GM12878 (cell line): ENCODE measurements around the gene TNFSF4. TPM values are rescaled to one million over a fixed set of nuclear protein-coding genes. Genes with fewer than 3 reads are reported as not detected.

Experiments used
- ATAC-seq: fragments of 200-7000 bp; cut with Tn5 transposase; 3 replicates; pipeline ENCODE4 v1.9.1; 2020; ENCODE audit warnings: mild to moderate bottlenecking, moderate library complexity
- BruUV-seq: library from RNA; stranded (reverse); fragments of 400-500 nt; replicated peaks from 2 replicates; lab custom pipeline; 2021; lab: Mats Ljungman, UMichigan
- CTCF ChIA-PET: fragments of 300-600 bp; sonication (Branson Sonifier 250); formaldehyde crosslinking; extraction: SDS; loops from one replicate; lab custom pipeline; 2021; ENCODE audit warnings: inconsistent platforms; lab: Yijun Ruan, JAX
- POLR2A ChIA-PET: fragments of 350-600 bp; formaldehyde crosslinking; extraction: SDS; loops from one replicate; lab custom pipeline; 2021; ENCODE audit warnings: inconsistent platforms; lab: Charles Lee
- RAD21 ChIA-PET: fragments of 300-600 bp; sonication (Branson Sonifier 250); formaldehyde crosslinking; loops from one replicate; lab custom pipeline; 2023; ENCODE audit warnings: antibody characterized with exemption; ENCODE audit not compliant: unreplicated experiment; lab: Charles Lee
- SMC1A ChIA-PET: fragments of 300-600 bp; sonication (Branson Sonifier 250); formaldehyde crosslinking; loops from one replicate; lab custom pipeline; 2023; ENCODE audit not compliant: unreplicated experiment, uncharacterized antibody; lab: Charles Lee
- DNase-seq: peaks from one replicate; pipeline ENCODE4 v3.0.0-alpha.2; 2011; ENCODE audit warnings: low read depth, low spot score
- FAIRE-seq: peaks from 3 replicates; lab custom pipeline; 2011; peaks lifted over from hg19 to GRCh38; lab: Jason Lieb, UNC
- H2AFZ ChIP-seq: 2 replicates; pipeline ENCODE4 v1.6.0; 2011; ENCODE audit warnings: low read depth, low read length, control low read depth; ENCODE audit not compliant: control insufficient read depth
- H3K27ac ChIP-seq: 2 replicates; pipeline ENCODE4 v1.5.1; 2011; ENCODE audit warnings: control low read depth; ENCODE audit not compliant: control insufficient read depth, insufficient read depth
- H3K27me3 ChIP-seq, 2 experiments: replicated peaks in 1 of 2; 2 replicates each; pipeline versions ENCODE4 v1.6.0 to v1.6.1; 2011; ENCODE audit warnings: low read length in 1 of 2; ENCODE audit not compliant: control insufficient read depth in 2 of 2, insufficient read depth in 2 of 2
- H3K36me3 ChIP-seq, 2 experiments: 2 replicates each; pipeline ENCODE4 v1.5.1; 2011; ENCODE audit warnings: low read length in 1 of 2; ENCODE audit not compliant: control insufficient read depth in 2 of 2, insufficient read depth in 2 of 2
- H3K4me1 ChIP-seq: 2 replicates; pipeline ENCODE4 v1.6.1; 2011; ENCODE audit warnings: mild to moderate bottlenecking, low read length, moderate library complexity, mixed read lengths; ENCODE audit not compliant: control insufficient read depth, insufficient read depth
- H3K4me2 ChIP-seq: 2 replicates; pipeline ENCODE4 v1.6.0; 2011; ENCODE audit warnings: control low read depth; ENCODE audit not compliant: control insufficient read depth, insufficient read depth
- H3K4me3 ChIP-seq: fragments of 200-600 bp; sonication (generic); 2 replicates; pipeline ENCODE4 v1.5.1; 2016
- H3K79me2 ChIP-seq: 2 replicates; pipeline ENCODE4 v1.6.0; 2011; ENCODE audit warnings: low read length; ENCODE audit not compliant: control insufficient read depth, insufficient read depth
- H3K9ac ChIP-seq: 2 replicates; pipeline ENCODE4 v1.8.0; 2011; ENCODE audit warnings: low read length, control low read depth, mixed read lengths; ENCODE audit not compliant: control insufficient read depth, insufficient read depth
- H3K9me3 ChIP-seq: replicated peaks from 3 replicates; pipeline ENCODE4 v1.5.1; 2011; ENCODE audit warnings: mild to moderate bottlenecking, low read length; ENCODE audit not compliant: control insufficient read depth, insufficient read depth
- H4K20me1 ChIP-seq: 2 replicates; pipeline ENCODE4 v1.6.0; 2011; ENCODE audit not compliant: control insufficient read depth, insufficient read depth
- DPF2 ChIP-seq: fragments of 450-650 bp; IDR thresholded peaks from 2 replicates; pipeline ENCODE4 v1.6.1; 2017; ENCODE audit warnings: mild to moderate bottlenecking
- EED ChIP-seq: sonication (generic); IDR thresholded peaks from 2 replicates; pipeline ENCODE4 v1.6.1; 2016; ENCODE audit warnings: antibody characterized with exemption, low read depth
- ETV6 ChIP-seq, 2 experiments: fragments of 450-650 bp in 1 of 2; IDR thresholded peaks in 1 of 2; conservative IDR thresholded peaks in 1 of 2; 2 replicates each; pipeline ENCODE4 v1.6.1; 2014; ENCODE audit warnings: antibody characterized with exemption in 1 of 2, borderline replicate concordance in 1 of 2, low read depth in 1 of 2, mild to moderate bottlenecking in 1 of 2, moderate library complexity in 1 of 2
- MEF2A ChIP-seq: IDR thresholded peaks from 2 replicates; pipeline ENCODE4 v1.6.1; 2011; ENCODE audit warnings: low read depth, mild to moderate bottlenecking, low read length, moderate library complexity; ENCODE audit not compliant: insufficient read depth
- MEF2B ChIP-seq: fragments of 450-650 bp; IDR thresholded peaks from 2 replicates; pipeline ENCODE4 v1.6.1; 2018; ENCODE audit warnings: mild to moderate bottlenecking, moderate library complexity; ENCODE audit not compliant: partially characterized antibody, poor library complexity, severe bottlenecking
- POLR2AphosphoS5 ChIP-seq: IDR thresholded peaks from 2 replicates; pipeline ENCODE4 v1.6.1; 2011; ENCODE audit warnings: mild to moderate bottlenecking, low read length, inconsistent platforms
- RUNX3 ChIP-seq: IDR thresholded peaks from 2 replicates; pipeline ENCODE4 v1.6.1; 2012; ENCODE audit warnings: low read length, inconsistent platforms
- SPI1 ChIP-seq: IDR thresholded peaks from 2 replicates; pipeline ENCODE4 v1.6.1; 2011; ENCODE audit warnings: low read depth, mild to moderate bottlenecking, low read length, moderate library complexity, borderline replicate concordance; ENCODE audit not compliant: insufficient read depth
- SUZ12 ChIP-seq: fragments of 200-600 bp; sonication (generic); IDR thresholded peaks from one replicate; pipeline ENCODE4 v1.6.1; 2018; ENCODE audit warnings: antibody characterized with exemption, mild to moderate bottlenecking; ENCODE audit not compliant: unreplicated experiment
- ZBED1 ChIP-seq: IDR thresholded peaks from 2 replicates; pipeline ENCODE4 v1.6.1; 2016; ENCODE audit warnings: borderline replicate concordance
- WGBS: methylation state at CpG from one replicate; pipeline ENCODE4 v1.1.6; 2016; ENCODE audit warnings: low lambda C conversion rate; ENCODE audit not compliant: insufficient replicate concordance, insufficient coverage; ENCODE audit errors: missing lambda C conversion rate; 5-methylcytosine and 5-hydroxymethylcytosine counted together
- in situ Hi-C: fragments of 300-500 bp; cut with MboI; formaldehyde crosslinking; loops from 9 replicates; pipeline ENCODE4 v1.14.3; 2018; ENCODE audit warnings: mixed read lengths
- intact Hi-C: fragments of 100-400 bp; cut with micrococcal nuclease; formaldehyde crosslinking; loops from one replicate; pipeline ENCODE4 v1.14.2; 2022; ENCODE audit not compliant: unreplicated experiment
- polyA plus RNA-seq, 11 experiments: library from polyadenylated mRNA; depleted of rRNA in 4 of 11; unstranded in 6 of 11; stranded (reverse) in 5 of 11; fragments of >200 nt; fragmentation: Nextera tagmentation in 4 of 11; fragmentation: Illumina TruSeq in 1 of 11; extraction: Ambion mirVana in 4 of 11; extraction: Trizol in 1 of 11; gene quantifications; 1 replicate in 1 of 11; 2 replicates in 10 of 11; pipeline versions ENCODE4 v1.2.1 to v1.2.3, GENCODE V29; 2011 to 2016; ENCODE audit warnings: inconsistent platforms in 2 of 11, missing spikeins in 2 of 11, low read depth in 1 of 11
- total RNA-seq, 4 experiments: library from RNA; depleted of rRNA in 3 of 4; stranded (reverse); fragments of >200 nt in 3 of 4; fragmentation: Illumina TruSeq in 1 of 4; extraction: Trizol in 1 of 4; gene quantifications; 2 replicates each; pipeline versions ENCODE4 v1.2.1 to v1.2.3, GENCODE V29; 2013 to 2021

The TNFSF4 gene
- total and polyA plus RNA-seq, 10 of the 15 experiments (the other 5 are each of a cell fraction or from before 2014, with no cell fraction given), result 8.1 to 31.0 (median 12.9) TPM

DNA sequence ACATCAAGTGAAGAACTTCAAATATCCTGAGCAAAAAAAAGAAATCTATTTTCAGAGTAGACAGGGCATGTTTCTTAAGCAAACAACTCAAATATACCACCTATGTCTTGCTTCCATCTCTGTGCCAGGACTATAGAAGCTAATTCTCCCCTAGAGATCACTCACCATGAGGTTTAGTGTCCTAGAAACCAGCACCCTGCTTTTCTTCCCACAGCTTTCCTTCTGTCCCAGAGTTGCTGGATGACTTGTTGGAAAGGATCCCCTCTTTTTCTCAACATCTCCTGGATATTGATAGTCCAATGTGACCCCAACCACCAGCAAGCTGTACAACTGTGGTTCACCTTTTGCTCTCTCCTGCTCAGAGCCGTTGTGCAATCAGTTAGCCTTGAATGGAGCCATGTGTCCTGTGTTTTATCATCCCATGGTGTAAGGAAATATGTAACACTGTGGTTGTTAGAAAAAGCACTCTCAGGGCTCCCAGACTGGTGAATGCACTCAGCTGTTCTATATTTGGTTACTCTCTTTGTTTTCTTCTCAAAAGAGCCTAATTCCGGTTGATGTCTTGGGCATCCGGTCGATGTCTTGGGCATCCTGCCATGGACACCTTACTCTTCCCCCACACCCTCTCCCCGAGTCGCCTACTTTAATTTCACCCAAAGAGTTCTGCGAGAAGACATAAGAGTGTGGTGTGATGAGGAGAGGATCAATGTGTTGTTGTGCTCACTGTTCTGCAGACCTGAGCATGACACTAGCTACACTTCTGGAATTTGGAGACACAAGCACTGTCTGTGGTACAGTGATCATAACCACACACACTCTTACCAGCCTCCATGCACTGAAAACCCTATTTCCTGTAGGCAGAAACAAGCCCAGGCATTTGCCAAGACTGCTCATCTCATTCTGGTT, 1.7 kb downstream of the TNFSF4 start:
- H3K27ac ChIP-seq, result peak overlapping the region; percentile 28; the same call in 1 of the 2 replicates
- peaks cover 9% of the 10 kb centered on the region for H3K79me2 ChIP-seq

More for the DNA sequence above, 1.7 kb downstream of the TNFSF4 start:
- in situ Hi-C loops (loop anchor here (5.0 kb wide), 1 partner anchor 458 kb away; no protein-coding TSS in a partner anchor), intact Hi-C loops (loop anchor here (1.0 to 10.0 kb wide), 3 partner anchors 387 to 619 kb away; partner anchors contain the start of genes CENPL and DARS2)
- no TSS peak for BruUV-seq
- FAIRE-seq (peak; percentile 38), DNase-seq (no peak), ATAC-seq (peak; percentile 63)
- peak overlapping the region; percentile 87 for H3K4me2 ChIP-seq
- TF ChIP-seq MEF2B, result peak; percentile 34
- 0 out of 2 replicates have a peak, but pooled peaks have one; percentile 20 for TF ChIP-seq ZBED1
- TF ChIP-seq DPF2, result 0 out of 2 replicates have a peak, but pooled peaks have one; percentile 17
- TF ChIP-seq RUNX3, result peak; percentile 52; the same call in 1 of the 2 replicates
- TF ChIP-seq MEF2A, result 0 out of 2 replicates have a peak, but pooled peaks have one; percentile 31
- 0 out of 2 replicates have a peak, but pooled peaks have one; percentile 19 for TF ChIP-seq EED
- TF ChIP-seq ETV6 (conservative IDR thresholded peaks at IDR 0.05 in 1 of 2, IDR thresholded peaks at IDR 0.05 in 1 of 2; ENCODE audit: borderline replicate concordance in 1 of 2, low read depth in 1 of 2), result 0 out of 4 replicates have a peak, but pooled peaks of 1 of the 2 experiments have one; percentile 26
- TF ChIP-seq POLR2AphosphoS5, result 0 out of 2 replicates have a peak, but pooled peaks have one; percentile 41
- TF ChIP-seq SPI1, result no peak
- no peak for TF ChIP-seq SUZ12
- SMC1A ChIA-PET, result interaction anchor here (0.6 to 21.4 kb wide), 24 partner anchors 7 to 479 kb away, joined by 3 to 348 read pairs (median 8); no protein-coding TSS in a partner anchor
- H3K9ac ChIP-seq, result peak overlapping the region; percentile 22; the same call in 1 of the 2 replicates
- H3K36me3 ChIP-seq, result no peaks in the 10 kb centered on the region; a peak in 1 of 4 replicates
- H2AFZ ChIP-seq, result peak overlapping the region; percentile 20
- 68% methylated on average over 7 of the region's 7 CpGs for WGBS
- RAD21 ChIA-PET, result interaction anchor here (0.7 to 11.2 kb wide), 21 partner anchors 7 to 814 kb away, joined by 3 to 245 read pairs (median 9); partner anchors contain the start of genes CENPL and DARS2
- H4K20me1 ChIP-seq, result no peaks in the 10 kb centered on the region
- H3K4me1 ChIP-seq, result peaks cover 14% of the 10 kb centered on the region
- no peaks in the 10 kb centered on the region for H3K27me3 ChIP-seq
- CTCF ChIA-PET, result interaction anchor here (0.6 to 11.8 kb wide), 24 partner anchors 9 to 1012 kb away, joined by 3 to 414 read pairs (median 6); no protein-coding TSS in a partner anchor
- peak overlapping the region; percentile 56 for H3K4me3 ChIP-seq
- POLR2A ChIA-PET, result interaction anchor here (0.6 to 3.8 kb wide), 9 partner anchors 10 to 1557 kb away, joined by 3 to 11 read pairs (median 4); no protein-coding TSS in a partner anchor
- H3K9me3 ChIP-seq, result no peaks in the 10 kb centered on the region
